ENCODE results near the gene CHCHD3. TPM values are rescaled to one million over a fixed set of nuclear protein-coding genes. Genes with fewer than 3 reads are reported as not detected.
A peak's percentile ranks its signal among the peaks of the same experiment; 100 is the strongest.

Gene CHCHD3
- total RNA-seq, 1 experiment from 2014 or later, result 114 TPM

DNA sequence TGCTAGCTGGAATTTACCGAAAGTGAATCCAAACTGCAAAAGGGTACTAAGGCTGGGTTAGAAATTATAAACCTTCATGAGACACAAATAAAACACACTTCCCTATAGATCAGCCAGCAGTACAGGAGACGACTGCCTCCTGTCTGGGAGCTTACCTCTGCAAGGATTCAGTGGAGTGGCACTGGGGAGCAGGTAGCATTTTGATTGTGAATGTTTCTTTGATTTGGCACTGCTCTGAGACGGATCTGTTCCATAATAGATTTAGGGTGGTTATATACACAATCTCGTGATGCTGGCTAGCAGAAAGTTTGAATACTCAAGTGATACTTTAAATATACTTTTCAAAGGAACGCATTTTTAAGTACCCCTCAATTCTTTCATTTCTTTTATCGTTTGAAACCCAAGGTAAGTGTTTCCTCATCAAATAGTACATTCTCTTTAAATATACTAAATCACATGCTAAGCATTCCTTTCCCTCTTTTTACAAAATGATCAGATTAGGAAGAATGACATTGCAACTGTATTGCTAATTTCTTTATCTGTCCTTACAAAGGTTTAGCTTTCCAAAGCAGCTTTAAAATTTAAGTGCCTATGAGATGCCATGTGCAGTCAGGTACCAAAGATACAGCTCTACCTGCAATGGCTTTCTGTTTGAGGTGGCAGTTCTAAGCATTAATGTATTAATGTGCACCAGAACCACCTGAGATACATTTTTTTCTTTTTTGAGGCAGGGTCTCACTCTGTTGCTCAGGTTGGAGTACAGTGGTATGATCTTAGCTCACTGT is 20.6 kb upstream of the CHCHD3 start:
- Mint-ChIP-seq H3K4me1 (peaks cover 5% of the 10 kb centered on the region; the same call in 1 of the 2 replicates), H3K4me3 (no peak overlapping the region), H3K36me3 (no peaks in the 10 kb centered on the region), H3K27ac (no peak overlapping the region), H3K27me3 (ENCODE audit: low read depth) (no peaks in the 10 kb centered on the region; the same call in 1 of the 2 replicates), H3K9me3 (no peaks in the 10 kb centered on the region)
- ChIA-PET CTCF (interaction anchor here (1.0 kb wide), 1 partner anchor 522 kb away, joined by 3 read pairs; no protein-coding TSS in a partner anchor), POLR2A (no interaction called here)
- ATAC-seq (no peak), DNase-seq (ENCODE audit: low spot score) (no peak)
- TF ChIP-seq RORB (CRISPR knock-in tag; IDR thresholded peaks at IDR 0.05), result no peak
- no peak for TF ChIP-seq NFE2L1 (CRISPR knock-in tag; IDR thresholded peaks at IDR 0.05)
- TF ChIP-seq ZNF396 (CRISPR knock-in tag; IDR thresholded peaks at IDR 0.05; ENCODE audit: borderline replicate concordance), result no peak
- TF ChIP-seq KAT7 (CRISPR knock-in tag; IDR thresholded peaks at IDR 0.05; ENCODE audit: borderline replicate concordance), result no peak
- TF ChIP-seq GABPB1 (CRISPR knock-in tag; IDR thresholded peaks at IDR 0.05), result no peak
- TF ChIP-seq, protein P1, sequence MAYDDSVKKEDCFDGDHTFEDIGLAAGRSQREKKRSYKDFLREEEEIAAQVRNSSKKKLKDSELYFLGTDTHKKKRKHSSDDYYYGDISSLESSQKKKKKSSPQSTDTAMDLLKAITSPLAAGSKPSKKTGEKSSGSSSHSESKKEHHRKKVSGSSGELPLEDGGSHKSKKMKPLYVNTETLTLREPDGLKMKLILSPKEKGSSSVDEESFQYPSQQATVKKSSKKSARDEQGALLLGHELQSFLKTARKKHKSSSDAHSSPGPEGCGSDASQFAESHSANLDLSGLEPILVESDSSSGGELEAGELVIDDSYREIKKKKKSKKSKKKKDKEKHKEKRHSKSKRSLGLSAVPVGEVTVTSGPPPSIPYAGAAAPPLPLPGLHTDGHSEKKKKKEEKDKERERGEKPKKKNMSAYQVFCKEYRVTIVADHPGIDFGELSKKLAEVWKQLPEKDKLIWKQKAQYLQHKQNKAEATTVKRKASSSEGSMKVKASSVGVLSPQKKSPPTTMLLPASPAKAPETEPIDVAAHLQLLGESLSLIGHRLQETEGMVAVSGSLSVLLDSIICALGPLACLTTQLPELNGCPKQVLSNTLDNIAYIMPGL (CRISPR knock-in tag; IDR thresholded peaks at IDR 0.05), result no peak
- TF ChIP-seq NR1H2 (CRISPR knock-in tag; IDR thresholded peaks at IDR 0.05), result no peak
- TF ChIP-seq GRHL2 (CRISPR knock-in tag; IDR thresholded peaks at IDR 0.05; ENCODE audit: insufficient replicate concordance, severe bottlenecking), result no peak
- TF ChIP-seq, protein P2, sequence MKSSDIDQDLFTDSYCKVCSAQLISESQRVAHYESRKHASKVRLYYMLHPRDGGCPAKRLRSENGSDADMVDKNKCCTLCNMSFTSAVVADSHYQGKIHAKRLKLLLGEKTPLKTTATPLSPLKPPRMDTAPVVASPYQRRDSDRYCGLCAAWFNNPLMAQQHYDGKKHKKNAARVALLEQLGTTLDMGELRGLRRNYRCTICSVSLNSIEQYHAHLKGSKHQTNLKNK (CRISPR knock-in tag; IDR thresholded peaks at IDR 0.05), result no peak
- no peak for TF ChIP-seq ELF4 (CRISPR knock-in tag; IDR thresholded peaks at IDR 0.05; ENCODE audit: low read depth)
- TF ChIP-seq NR2C2 (CRISPR knock-in tag; IDR thresholded peaks at IDR 0.05), result no peak
- TF ChIP-seq FOXJ3 (CRISPR knock-in tag; IDR thresholded peaks at IDR 0.05; ENCODE audit: borderline replicate concordance), result no peak
- TF ChIP-seq, protein P3, sequence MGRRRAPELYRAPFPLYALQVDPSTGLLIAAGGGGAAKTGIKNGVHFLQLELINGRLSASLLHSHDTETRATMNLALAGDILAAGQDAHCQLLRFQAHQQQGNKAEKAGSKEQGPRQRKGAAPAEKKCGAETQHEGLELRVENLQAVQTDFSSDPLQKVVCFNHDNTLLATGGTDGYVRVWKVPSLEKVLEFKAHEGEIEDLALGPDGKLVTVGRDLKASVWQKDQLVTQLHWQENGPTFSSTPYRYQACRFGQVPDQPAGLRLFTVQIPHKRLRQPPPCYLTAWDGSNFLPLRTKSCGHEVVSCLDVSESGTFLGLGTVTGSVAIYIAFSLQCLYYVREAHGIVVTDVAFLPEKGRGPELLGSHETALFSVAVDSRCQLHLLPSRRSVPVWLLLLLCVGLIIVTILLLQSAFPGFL (CRISPR knock-in tag; IDR thresholded peaks at IDR 0.05; ENCODE audit: borderline replicate concordance), result no peak
- TF ChIP-seq OVOL2 (CRISPR knock-in tag; IDR thresholded peaks at IDR 0.05; ENCODE audit: borderline replicate concordance), result no peak

DNA sequence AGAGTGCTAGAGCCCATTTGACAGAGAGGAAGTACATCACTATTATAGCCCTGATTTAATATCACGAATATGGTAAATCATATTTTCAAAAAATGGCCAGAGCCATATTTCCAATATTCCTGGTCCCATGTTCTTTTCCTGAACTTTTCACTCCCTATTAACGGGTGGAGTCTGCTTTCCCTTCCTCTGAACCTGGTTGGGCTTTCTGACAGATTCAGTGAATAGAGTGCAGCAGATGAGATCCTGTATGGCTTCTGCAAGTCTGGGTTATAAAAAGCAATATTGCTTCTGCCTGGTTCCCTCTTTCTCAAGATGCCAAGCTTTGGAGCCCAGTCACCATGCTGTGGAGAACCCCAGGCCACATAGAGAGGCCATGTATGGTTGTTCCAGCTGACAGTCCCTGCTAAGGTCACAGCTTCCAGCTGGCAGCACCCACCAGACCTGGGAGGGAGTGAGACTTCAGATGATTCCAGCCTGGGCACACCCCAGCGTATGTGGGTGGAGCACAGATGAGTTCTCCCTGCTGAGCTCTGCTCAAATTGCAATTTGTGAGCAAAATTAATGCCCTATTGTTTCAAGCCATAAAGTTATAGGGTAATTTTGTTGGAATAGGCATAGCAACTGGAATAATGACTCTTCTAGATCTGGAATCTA is 17.9 kb upstream of the CHCHD3 start:
- no peak overlapping the region for H3K4me3 Mint-ChIP-seq
- no peaks in the 10 kb centered on the region for H3K27me3 Mint-ChIP-seq (ENCODE audit: low read depth)
- no peak overlapping the region for H3K27ac Mint-ChIP-seq

DNA sequence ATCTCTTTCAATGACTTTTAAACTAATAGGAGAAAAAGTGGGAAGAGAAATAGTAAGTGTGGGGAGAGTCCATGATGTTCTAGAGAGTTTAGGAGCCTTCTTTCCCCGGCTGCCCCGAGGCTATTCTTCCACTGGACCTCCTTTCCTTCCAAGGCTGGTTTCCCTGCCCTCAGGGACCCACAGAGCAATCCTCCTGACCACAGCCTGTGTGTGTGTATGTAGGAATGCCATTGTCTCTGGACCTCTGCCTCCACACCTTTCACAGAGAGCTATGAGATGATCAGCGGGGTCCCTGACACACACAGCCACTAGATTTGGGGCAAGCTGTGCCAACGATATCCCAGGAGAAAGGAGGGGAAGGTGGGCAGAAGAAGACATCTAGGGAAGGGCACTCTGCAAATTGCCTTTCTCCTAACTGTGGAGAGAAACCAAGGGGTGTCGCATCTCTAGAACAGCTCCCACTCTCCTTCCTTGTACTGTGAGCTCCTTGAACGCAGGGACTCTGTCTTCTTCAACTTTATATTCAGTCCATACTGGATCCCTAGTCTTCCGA is 13.3 kb upstream of the CHCHD3 start:
- no peaks in the 10 kb centered on the region for H3K27me3 Mint-ChIP-seq (ENCODE audit: low read depth)
- peaks cover 5% of the 10 kb centered on the region; the same call in 1 of the 2 replicates for H3K4me1 Mint-ChIP-seq
- ChIA-PET POLR2A (no interaction called here), CTCF (no interaction called here)
- H3K27ac Mint-ChIP-seq, result no peak overlapping the region
- ATAC-seq (peak; percentile 34), DNase-seq (ENCODE audit: low spot score) (no peak)
- no peaks in the 10 kb centered on the region for H3K9me3 Mint-ChIP-seq
- H3K4me3 Mint-ChIP-seq, result no peak overlapping the region
- H3K36me3 Mint-ChIP-seq, result no peaks in the 10 kb centered on the region
- no peak for TF ChIP-seq CBFB (CRISPR knock-in tag; IDR thresholded peaks at IDR 0.05; ENCODE audit: low read depth)
- TF ChIP-seq, protein P4, sequence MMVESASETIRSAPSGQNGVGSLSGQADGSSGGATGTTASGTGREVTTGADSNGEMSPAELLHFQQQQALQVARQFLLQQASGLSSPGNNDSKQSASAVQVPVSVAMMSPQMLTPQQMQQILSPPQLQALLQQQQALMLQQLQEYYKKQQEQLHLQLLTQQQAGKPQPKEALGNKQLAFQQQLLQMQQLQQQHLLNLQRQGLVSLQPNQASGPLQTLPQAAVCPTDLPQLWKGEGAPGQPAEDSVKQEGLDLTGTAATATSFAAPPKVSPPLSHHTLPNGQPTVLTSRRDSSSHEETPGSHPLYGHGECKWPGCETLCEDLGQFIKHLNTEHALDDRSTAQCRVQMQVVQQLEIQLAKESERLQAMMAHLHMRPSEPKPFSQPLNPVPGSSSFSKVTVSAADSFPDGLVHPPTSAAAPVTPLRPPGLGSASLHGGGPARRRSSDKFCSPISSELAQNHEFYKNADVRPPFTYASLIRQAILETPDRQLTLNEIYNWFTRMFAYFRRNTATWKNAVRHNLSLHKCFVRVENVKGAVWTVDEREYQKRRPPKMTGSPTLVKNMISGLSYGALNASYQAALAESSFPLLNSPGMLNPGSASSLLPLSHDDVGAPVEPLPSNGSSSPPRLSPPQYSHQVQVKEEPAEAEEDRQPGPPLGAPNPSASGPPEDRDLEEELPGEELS (CRISPR knock-in tag; IDR thresholded peaks at IDR 0.05), result no peak
- TF ChIP-seq OVOL2 (CRISPR knock-in tag; IDR thresholded peaks at IDR 0.05; ENCODE audit: borderline replicate concordance), result no peak
- TF ChIP-seq, protein P1 (CRISPR knock-in tag; IDR thresholded peaks at IDR 0.05), result no peak
- no peak for TF ChIP-seq ZNF121 (CRISPR knock-in tag; IDR thresholded peaks at IDR 0.05)
- TF ChIP-seq SMAD4 (CRISPR knock-in tag; IDR thresholded peaks at IDR 0.05), result no peak
- TF ChIP-seq ZNF232 (CRISPR knock-in tag; IDR thresholded peaks at IDR 0.05), result no peak
- no peak for TF ChIP-seq ZNF138 (CRISPR knock-in tag; conservative IDR thresholded peaks at IDR 0.05)

More for the DNA sequence above, 17.9 kb upstream of the CHCHD3 start:
- no peaks in the 10 kb centered on the region for H3K9me3 Mint-ChIP-seq
- POLR2A ChIA-PET, result no interaction called here
- no peak for TF ChIP-seq SP1 (CRISPR knock-in tag; conservative IDR thresholded peaks at IDR 0.05)
- TF ChIP-seq, protein P3 (CRISPR knock-in tag; IDR thresholded peaks at IDR 0.05; ENCODE audit: borderline replicate concordance), result no peak
- DNase-seq (ENCODE audit: low spot score) (no peak), ATAC-seq (no peak)
- H3K4me1 Mint-ChIP-seq, result peaks cover 5% of the 10 kb centered on the region; the same call in 1 of the 2 replicates
- CTCF ChIA-PET, result no interaction called here
- H3K36me3 Mint-ChIP-seq, result no peaks in the 10 kb centered on the region

Data from WTC11 (cell line).